IPS DF 4.7 (cell line): ENCODE measurements around the gene PATE1.
"Not testable (repeated sequence)": the region's sequence is repeated elsewhere in the genome, so short reads cannot be mapped to it uniquely, and the experiment has no call there.

ENCODE experiments used
- DNase-seq: peaks from one replicate; pipeline ENCODE4 v3.0.0-alpha.2; 2013; ENCODE audit warnings: low spot score; ENCODE audit errors: extremely low read depth

Gene PATE1, protein sequence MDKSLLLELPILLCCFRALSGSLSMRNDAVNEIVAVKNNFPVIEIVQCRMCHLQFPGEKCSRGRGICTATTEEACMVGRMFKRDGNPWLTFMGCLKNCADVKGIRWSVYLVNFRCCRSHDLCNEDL

DNA sequence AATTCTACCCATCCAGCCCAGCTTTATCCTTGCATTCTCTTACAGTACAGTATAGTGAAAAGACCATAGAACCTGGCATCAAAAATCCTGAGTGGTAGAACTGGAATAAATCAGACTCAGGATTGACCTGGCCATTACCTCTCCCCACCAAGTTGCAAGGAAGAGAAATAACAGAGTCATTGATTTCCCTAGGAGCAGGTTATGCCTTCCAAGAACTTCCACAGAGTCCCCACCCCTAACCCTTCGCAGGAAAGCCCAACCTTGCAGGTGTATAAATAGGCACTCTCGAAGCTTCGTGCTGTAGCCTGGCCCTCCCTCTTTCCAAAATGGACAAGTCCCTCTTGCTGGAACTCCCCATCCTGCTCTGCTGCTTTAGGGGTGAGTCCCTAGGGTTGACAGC, at the start of gene PATE1:
TSS of gene PATE1 (plus strand) at position 301 of the 400 bp plus-strand sequence. CDS start at position 327, 26 bp downstream.
- no peak for DNase-seq

DNA sequence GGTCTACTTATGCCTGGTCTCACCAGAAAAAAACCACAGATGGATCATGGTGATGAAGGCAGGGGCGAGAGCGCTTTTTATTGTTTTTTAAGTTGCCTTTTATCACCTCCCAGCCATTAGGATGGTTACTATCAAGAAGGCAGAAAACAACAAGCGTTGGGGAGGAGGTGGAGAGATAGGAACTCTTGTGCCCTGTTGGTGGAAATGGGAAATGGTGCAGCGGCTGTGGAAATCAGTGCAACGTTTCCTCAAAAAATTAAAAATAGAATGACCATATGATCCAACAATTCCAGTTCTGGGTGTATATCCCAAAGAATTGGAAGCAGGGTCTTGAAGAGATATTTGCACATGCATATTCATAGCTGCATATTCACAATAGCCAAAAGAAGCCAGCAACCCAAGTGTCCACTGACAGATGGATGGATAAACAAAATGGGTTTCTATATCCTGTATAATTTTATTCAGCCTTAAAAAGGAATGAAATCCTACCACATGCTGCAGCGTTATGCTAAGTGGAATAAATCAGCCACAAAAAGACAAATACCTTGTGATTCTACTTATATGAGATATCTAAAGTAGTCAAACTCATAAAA, 45.0 kb upstream of the PATE1 start:
- DNase-seq, result no peak

DNA sequence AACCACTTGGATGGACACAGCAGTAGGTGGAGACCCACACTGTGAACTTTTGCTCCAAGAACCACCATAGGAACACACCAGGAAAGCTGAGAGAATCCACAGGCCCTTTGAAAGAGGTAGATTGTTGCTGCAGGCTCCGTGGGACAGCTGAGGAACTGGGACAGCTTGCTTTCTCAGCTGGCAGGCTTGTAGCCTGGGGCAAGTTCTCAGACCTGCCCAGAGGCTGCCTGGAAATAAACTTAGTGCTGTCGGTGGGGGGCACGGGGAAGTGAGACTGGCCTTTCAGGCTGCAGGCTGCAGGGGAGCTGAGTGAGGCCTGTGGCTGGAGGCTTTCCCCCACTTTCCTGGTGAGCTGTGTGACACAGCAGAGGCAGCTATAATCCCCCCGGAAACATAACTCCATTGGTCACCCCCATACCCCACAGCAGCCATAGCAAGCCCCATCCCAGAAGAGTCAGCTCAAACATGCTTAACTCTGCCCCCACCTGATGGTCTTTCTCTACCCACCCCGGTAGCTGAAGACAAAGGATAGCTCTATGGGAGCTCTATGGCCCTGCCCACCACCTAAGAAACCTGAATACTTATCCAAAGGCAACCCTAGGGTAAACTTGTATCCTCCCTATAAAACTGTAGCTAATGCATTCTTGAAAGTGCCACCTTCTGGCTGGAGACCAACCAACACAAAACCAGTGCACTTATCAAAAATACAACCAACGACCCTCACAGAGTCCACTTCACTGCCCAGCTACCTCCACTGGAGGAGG, 44.0 kb upstream of the PATE1 start:
- DNase-seq, result no peak

DNA sequence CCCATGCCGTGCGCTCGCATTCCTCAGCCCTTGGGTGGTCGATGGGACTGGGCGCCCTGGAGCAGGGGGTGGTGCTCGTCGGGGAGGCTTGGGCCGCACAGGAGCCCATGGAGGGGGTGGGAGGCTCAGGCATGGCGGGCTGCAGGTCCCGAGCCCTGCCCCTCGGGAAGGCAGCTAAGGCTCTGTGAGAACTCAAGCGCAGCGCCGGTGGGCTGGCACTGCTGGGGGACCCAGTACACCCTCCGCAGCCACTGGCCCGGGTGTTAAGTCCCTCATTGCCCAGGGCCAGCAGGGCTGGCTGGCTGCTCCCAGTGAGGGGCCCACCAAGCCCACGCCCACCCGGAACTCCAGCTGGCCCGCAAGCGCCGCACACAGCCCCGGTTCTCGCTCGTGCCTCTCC, 41.4 kb upstream of the PATE1 start:
- not testable (repeated sequence) for DNase-seq

DNA sequence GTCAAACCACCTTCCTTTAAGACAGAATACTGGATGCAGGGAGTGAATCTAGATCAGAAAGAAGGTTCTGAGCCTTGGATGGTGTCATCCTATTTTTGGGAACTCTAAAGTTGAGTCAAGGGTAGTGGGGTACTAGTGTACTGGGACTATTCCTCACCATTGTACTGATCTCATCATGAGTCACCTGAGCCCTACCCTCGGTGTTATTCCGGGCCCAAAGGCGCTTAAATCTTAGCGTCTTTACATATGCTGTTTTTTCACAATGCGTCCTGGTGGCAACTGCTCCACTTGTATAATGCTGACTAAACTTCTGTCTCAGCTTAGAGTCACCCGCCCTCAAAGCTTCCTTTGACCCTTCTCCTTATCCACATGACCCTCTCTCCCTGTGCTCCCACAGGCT, 25.3 kb upstream of the PATE1 start:
- DNase-seq, result no peak

DNA sequence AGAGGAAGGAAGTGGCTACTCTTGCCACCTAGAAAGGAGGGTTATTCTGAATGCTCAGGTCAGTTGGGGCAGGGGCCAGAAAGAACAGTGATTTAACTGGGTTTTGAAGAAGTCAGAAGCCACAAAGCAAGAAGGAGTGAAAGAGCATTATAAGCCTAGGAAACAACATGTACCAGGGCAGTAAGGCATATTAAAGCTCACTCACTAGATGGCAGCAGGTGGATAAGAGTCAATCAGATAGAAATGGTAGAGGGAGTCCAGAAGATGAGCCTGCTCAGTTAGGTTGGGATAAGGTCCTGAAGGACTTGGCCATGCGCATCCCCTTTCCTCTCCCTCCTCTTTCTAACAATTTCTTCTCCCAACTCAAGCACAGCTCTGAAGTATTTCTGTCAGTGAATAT, 22.0 kb upstream of the PATE1 start:
- no peak for DNase-seq

DNA sequence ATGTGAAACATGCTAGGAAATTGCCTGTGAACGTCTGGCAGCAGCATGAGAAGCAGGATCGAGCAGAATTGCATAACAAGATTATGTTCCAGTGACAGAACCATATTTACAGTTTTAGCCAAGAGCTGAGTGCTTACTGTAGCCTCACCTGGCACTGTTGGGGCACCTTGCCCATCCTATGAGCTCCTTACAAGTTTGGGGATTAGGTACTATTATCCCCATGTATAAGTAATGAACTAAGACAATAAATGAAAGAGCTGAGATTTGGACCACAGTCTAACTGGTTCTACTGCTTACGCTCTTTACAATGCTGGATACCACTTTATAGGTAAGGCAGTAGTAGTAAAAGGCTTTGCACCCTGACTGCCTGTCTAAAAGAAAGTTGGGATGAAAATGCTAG, 17.1 kb upstream of the PATE1 start:
- DNase-seq, result no peak

DNA sequence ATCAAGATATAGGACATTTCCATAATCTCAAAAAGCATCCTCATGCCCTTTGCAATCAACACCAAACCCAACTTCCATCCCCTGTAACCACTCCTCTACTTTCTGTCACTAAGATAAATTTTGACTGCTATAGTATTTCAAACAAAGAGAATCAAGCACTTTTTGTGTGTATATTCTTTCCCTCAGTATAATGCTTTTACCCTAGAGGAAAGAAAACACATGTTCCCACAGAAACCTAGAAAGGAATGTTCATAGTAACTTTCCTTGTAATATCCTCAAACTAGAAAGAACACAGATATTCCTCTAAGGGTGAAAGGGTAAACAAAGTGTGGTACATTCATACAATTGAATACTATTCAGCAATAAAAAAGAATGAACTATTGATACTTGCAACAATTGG, 5.5 kb upstream of the PATE1 start:
- DNase-seq, result no peak

DNA sequence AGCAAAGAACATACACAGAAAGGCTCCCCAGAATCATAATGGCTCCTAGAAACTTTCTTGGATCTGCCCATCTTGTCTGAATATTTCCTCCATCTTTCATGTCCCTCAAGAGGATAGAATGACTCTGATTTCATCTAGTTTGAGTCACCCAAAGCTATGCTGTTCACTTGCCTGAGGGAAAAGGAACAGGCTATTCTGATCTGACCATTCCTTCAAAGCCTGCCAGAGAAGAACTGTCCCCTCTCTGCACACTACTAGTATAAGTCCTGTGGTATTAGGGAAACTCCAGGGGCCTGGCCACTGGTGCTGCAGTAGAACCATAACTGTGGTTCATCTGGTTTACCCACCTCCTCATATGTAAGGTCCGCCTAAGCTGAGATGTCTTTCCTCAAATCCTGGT, 2.4 kb upstream of the PATE1 start:
- no peak for DNase-seq

DNA sequence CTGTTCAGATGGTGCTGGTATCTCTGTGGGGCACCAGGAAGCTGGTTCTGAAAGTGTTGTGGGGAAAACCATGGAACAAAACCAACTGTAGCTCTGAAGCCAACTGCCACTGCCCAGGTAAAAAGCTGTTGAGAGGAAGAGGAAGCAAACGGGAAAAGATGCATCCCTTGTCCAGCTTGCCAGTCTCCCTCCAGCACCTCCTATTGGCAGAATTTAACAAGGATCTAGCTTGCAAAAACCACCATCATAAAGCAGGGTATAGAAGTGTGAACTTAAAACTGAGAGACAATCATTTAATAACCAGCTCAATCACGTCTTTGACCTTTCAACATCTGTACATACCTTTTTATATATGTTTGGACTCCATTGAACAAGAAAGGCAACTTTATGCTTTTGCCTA, 4.5 kb downstream of the PATE1 start:
- DNase-seq, result no peak

DNA sequence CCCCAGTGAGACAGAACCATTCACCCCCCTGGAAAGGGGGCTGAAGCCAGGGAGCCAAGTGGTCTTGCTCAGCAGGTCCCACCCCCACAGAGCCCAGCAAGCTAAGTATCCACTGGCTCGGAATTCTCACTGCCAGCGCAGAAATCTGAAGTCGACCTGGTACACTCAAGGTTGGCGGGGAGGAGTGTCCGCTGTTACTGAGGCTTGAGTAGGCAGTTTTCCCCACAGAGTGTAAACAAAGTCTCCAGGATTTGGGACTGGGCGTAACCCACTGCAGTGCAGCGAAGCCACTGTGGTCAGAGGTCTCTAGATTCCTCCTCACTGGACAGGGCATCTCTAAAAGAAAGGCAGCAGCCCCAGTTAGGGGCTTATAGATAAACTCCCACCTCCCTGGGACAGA, 10.0 kb downstream of the PATE1 start:
- no peak for DNase-seq

DNA sequence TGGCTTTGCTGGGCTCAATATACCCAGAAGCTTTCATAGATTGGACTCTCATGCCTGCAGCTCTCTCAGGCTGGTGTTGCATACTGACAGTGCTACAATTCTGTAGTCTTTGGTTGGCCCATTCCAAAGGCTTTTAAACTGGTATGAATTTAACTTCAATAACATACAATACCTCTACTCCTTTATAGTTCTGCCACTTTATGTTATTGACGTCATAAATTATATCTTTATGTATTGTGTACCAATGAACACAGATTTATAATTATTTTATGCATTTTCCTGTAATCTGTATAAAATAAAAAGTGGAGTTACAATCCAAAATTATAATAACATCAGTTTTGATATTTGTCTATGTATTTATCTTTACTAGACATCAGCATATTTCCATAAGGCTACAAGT, 16.4 kb downstream of the PATE1 start:
- DNase-seq, result no peak

DNA sequence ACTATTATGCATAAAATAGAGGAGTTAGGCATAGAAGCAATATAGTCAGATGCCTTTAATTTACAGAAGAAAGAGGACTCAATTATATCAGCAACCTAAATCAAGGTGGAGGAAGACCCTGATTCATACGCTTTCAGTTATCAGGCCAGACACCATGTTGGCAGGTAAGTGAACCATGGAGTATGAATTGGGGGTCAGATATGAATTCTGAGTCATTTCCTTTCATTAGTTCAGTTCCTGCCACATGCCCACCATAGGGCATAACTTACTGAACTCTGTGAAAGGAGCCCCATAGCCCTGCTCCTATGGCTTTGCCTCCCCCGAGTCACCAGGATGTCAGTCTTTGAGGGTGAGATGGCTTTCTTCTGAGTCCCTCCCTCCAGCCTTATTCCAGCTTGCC, 17.4 kb downstream of the PATE1 start:
- no peak for DNase-seq

DNA sequence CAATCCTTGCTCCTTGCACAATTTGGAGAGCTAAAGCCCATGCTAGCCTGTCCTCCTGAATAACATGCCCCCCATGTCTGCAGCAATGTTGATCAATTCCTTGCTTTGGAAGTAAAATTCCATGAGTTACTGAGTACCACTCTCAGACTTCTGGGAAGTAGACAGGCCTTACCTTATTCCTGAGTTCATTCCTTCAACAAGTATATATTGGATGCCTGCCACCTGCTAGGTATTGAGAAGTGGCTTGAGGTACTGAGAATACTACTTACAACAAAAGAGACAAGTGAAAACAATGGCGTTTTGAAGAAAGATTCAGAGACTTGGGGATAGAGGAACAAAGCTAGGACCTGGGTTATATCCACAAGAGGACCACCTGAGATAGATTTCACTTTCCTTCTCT, 20.2 kb downstream of the PATE1 start:
- DNase-seq, result no peak

DNA sequence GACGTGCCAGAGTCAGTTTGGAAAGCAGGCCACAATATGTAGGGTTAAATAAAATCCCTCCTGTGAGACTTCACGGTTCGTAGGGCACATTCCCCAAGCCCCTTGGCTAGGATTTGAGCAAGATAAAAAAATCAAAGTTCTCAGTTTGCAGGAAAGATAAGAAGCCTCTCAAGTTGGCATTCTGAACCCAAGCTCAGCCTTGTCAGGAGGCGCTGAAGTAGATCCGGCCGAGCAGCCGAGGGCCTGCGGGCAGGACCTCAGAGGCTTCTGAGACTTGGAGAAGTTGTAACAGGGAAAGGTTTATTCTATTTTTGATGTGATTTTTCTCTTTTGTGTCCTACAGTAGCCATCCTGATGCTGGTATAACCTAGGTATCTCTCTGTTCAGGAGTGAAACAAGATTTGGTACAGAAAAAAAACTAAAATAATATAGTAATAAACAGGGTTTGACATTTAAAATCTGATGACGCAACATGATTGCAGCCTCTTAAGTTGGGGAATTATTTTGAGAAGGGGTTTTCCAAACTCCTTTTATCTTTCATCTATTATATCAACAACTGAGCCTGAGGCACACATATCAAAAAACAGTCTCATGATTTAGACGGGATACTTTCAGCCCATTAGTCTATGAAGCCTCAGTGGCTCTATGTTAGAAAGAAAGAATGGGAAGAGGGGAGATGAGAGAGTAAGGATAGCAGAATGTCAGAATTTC, 22.4 kb downstream of the PATE1 start:
- no peak for DNase-seq

DNA sequence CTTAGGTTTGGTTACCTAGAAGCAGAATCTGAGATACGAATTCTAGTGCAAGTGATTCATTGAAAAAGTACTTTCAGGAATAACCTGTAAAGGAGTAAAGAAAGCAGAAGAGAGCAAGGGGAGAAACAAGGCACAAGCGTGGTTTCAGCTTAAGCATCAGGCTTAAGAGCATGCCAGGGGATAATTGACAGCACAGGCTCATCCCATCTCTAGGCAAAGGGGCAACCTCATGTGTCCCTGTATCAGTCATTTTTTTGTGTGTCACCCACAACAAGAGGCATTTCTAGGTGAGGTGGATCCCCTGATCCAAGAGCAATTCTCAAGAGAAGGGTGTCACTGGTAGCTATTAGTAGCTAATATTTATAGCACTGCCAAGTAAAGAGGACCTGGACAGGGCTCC, 24.5 kb downstream of the PATE1 start:
- no peak for DNase-seq

DNA sequence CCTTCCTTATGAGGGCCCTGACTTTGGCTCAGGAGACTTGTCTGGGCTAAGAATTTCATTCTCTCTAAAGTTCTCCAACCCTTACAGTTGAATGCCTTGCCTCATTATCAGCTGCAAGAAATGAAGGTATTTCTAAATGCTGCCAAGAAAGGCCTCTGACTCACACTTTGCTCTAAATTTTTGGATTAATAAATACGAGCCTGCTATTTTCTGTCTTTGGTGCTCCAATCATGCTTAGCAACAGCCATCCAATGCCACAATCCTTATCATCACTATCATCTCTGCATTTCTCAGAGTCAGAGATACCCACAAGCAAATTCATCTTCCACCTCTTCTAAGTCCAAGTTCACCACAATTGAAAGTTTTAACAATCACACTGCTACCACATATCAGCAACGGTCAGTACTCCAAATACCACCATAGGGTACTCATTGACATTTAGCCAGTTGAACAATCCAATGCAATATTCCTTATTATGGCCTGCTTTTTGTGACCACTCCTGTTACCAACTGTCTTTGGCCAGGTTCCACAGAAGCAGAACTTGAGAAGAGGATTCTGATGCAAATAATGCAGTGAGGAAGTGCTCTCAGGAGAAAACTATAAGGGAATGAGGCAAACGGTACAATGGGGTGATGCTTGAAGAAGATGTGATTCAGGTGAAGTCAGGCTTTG, 26.9 kb downstream of the PATE1 start:
- DNase-seq, result no peak

DNA sequence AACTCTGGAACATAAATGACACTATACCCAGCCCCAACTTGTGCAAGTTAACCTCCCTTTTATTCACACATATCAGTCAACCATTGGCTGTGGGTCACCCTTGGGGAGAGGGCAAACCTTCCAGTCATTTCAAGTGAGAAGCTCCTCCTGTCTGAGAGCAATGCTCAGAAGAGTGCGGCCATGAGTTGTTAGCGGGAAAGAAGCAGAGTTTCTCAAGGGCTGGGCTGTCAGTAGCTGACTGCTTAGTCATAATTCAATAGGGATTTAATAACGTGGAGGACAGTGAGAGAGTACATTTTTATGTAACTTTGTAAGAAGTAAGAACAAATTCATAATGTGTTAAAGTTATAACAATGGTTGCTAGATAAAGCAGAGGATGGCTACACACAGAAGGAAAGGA, 27.4 kb downstream of the PATE1 start:
- DNase-seq, result no peak

DNA sequence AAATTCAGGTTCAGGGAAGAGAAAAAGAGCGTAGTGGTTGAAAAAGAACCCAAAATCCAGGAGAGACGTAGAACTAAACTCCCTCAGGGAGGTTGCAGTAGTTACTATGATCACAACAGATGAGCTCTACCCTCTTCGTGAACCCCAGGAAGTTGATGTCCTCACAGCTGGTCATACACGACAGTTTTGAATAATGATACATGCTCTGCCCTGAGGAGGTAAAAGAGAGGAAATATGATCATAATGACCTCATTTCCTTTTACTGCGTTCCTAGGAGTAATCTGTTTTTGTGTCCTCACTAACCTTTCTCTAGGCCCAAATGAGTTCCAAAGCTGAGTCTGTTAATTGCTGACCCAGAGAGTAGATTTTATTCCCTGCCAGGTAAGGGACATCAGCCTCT, 31.2 kb downstream of the PATE1 start:
- no peak for DNase-seq

DNA sequence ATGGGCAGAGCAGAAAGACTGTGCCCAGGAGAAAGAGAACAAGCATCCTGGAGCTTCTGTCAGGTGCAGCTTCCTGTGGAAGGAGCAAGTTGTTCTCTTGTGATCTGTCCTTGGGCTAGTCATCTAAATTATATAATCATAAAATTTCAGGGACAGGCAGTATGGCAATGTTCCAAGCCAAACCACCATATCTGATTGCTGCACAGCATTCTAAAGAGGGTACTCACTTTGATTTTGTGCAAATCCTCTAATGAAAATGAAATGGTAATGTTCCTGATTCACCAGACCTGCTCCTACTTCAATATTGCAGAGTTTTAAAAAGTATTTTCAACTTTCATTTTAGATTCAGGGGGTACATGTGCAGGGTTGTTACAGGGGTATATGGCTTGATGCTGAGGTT, 32.6 kb downstream of the PATE1 start, which contains the start of gene PATE2:
TSS of gene PATE2 (minus strand) at position 101 of the 400 bp plus-strand sequence. CDS start at position 46, 55 bp downstream.
- no peak for DNase-seq

DNA sequence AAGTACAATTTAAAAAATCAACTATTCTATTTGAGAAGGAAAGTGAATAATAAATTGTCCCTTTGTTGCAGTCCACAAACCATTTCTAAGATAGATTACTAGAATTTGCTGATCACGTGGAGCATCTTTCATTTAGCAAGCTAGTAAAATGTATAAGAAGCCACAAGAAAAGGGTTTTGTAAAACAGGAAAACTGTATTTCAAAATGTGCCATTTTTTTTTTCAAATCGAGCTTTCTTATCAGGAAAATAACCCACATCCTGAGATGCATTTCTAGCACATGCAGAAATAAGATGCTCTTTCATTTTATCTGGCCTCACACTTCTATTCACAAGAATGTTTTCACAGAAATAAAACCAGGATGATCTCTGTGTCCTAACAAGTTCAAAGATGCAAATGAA, 38.6 kb downstream of the PATE1 start:
- DNase-seq, result no peak

DNA sequence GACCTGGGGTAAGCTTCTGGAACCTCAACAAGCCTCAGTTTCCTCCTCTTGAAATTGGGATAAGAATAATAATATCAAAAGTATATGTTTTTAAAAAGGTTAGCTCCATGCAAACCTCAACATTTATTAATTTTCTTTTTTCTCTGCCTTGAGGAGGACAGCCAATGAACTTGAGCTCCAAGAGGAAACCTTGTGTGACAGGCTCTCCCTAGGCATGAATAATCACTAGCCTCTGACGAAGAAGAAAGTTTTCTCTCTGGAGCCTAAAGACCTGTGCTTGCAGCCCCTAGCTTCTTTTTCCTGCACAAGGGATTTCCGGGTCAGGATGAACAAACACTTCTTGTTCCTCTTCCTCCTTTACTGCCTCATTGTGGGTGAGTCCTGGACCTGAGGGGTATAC, 41.7 kb downstream of the PATE1 start, which contains the start of gene PATE3:
TSS of gene PATE3 (plus strand) at position 301 of the 400 bp plus-strand sequence. CDS start at position 326, 25 bp downstream.
- DNase-seq, result no peak
